SK-N-SH (cell line): ENCODE results near the gene SLC35G2. TPM values are rescaled to one million over a fixed set of nuclear protein-coding genes. Genes with fewer than 3 reads are reported as not detected.
A peak's percentile ranks its signal among the peaks of the same experiment; 100 is the strongest.

Experiments used
- CTCF ChIA-PET: fragments of 300-600, 350-600 bp; formaldehyde crosslinking; extraction: SDS; loops from one replicate; lab custom pipeline; 2021; lab: Yijun Ruan, JAX
- POLR2A ChIA-PET: fragments of 350-600 bp; sonication (Branson Sonifier 250); formaldehyde crosslinking; extraction: SDS; loops from one replicate; lab custom pipeline; 2020; ENCODE audit warnings: antibody characterized with exemption, inconsistent platforms; lab: Yijun Ruan, JAX
- DNase-seq: peaks from one replicate; pipeline ENCODE4 v3.0.0; 2012
- H2AFZ ChIP-seq: fragments of 200-600 bp; sonication (generic); 2 replicates; pipeline ENCODE4 v1.8.1; 2016; ENCODE audit warnings: antibody characterized with exemption, mild to moderate bottlenecking, low read depth
- H3F3A ChIP-seq: fragments of 200-600 bp; sonication (generic); replicated peaks from 2 replicates; pipeline ENCODE3; 2016; ENCODE audit warnings: antibody characterized with exemption, mild to moderate bottlenecking; ENCODE audit not compliant: insufficient read depth
- H3K27ac ChIP-seq, 2 experiments: fragments of 200-500 bp in 1 of 2; fragments of 200-600 bp in 1 of 2; sonication (Bioruptor generic) in 1 of 2; sonication (generic), shearing (Covaris generic) in 1 of 2; 2 replicates each; pipeline versions ENCODE4 v1.5.1 to v1.6.1; 2014 to 2016; ENCODE audit warnings: low read depth in 2 of 2, inconsistent platforms in 1 of 2, low read length in 1 of 2, mild to moderate bottlenecking in 1 of 2, mixed read lengths in 1 of 2
- H3K27me3 ChIP-seq: fragments of 200-600 bp; sonication (generic), shearing (Covaris generic); 2 replicates; pipeline ENCODE4 v1.6.1; 2016; ENCODE audit warnings: mixed run types; ENCODE audit not compliant: insufficient read depth
- H3K36me3 ChIP-seq, 2 experiments: fragments of 200-500 bp in 1 of 2; fragments of 200-600 bp in 1 of 2; sonication (Bioruptor generic) in 1 of 2; sonication (generic) in 1 of 2; replicated peaks in 1 of 2; 2 replicates each; pipeline versions ENCODE3 to v1.5.1; 2014 to 2016; ENCODE audit warnings: low read length in 1 of 2, mild to moderate bottlenecking in 1 of 2; ENCODE audit not compliant: insufficient read depth in 2 of 2, control insufficient read depth in 1 of 2
- H3K4me1 ChIP-seq, 2 experiments: fragments of 200-500 bp in 1 of 2; fragments of 200-600 bp in 1 of 2; sonication (Bioruptor generic) in 1 of 2; sonication (generic), shearing (Covaris generic) in 1 of 2; 2 replicates each; pipeline versions ENCODE4 v1.5.1 to v1.6.1; 2014 to 2016; ENCODE audit warnings: low read depth in 1 of 2, low read length in 1 of 2, mixed run types in 1 of 2; ENCODE audit not compliant: insufficient read depth in 2 of 2, control insufficient read depth in 1 of 2
- H3K4me2 ChIP-seq: fragments of 200-600 bp; sonication (generic), shearing (Covaris generic); 2 replicates; pipeline ENCODE4 v1.6.1; 2017; ENCODE audit warnings: mixed run types
- H3K4me3 ChIP-seq, 2 experiments: fragments of 200-500 bp in 1 of 2; fragments of 200-600 bp in 1 of 2; sonication (Bioruptor generic) in 1 of 2; sonication (generic), shearing (Covaris generic) in 1 of 2; 2 replicates each; pipeline versions ENCODE4 v1.5.1 to v1.8.1; 2014 to 2016; ENCODE audit warnings: low read depth in 2 of 2, inconsistent platforms in 1 of 2, low read length in 1 of 2, mild to moderate bottlenecking in 1 of 2, mixed read lengths in 1 of 2, moderate library complexity in 1 of 2
- H3K79me2 ChIP-seq: fragments of 200-600 bp; sonication (generic); 2 replicates; pipeline ENCODE4 v1.8.1; 2017; ENCODE audit warnings: mild to moderate bottlenecking; ENCODE audit not compliant: insufficient read depth
- H3K9ac ChIP-seq: fragments of 200-600 bp; sonication (generic); 2 replicates; pipeline ENCODE4 v1.6.1; 2017; ENCODE audit warnings: mixed run types
- H3K9me2 ChIP-seq: fragments of 200-600 bp; sonication (generic); 2 replicates; pipeline ENCODE4 v1.6.1; 2017; ENCODE audit warnings: mixed run types
- H3K9me3 ChIP-seq: fragments of 200-600 bp; sonication (generic); 2 replicates; pipeline ENCODE4 v1.6.1; 2017; ENCODE audit warnings: mixed run types, mild to moderate bottlenecking, moderate library complexity
- H4K20me1 ChIP-seq: fragments of 200-600 bp; sonication (generic); 2 replicates; pipeline ENCODE4 v1.6.1; 2017; ENCODE audit warnings: mild to moderate bottlenecking, mixed run types; ENCODE audit not compliant: insufficient read depth
- FOSL2 ChIP-seq: IDR thresholded peaks from 2 replicates; pipeline ENCODE4 v1.4.0; 2012; ENCODE audit warnings: low read depth, mild to moderate bottlenecking, moderate library complexity, borderline replicate concordance
- GABPA ChIP-seq: IDR thresholded peaks from 2 replicates; pipeline ENCODE4 v1.4.0; 2012; ENCODE audit warnings: low read depth, mild to moderate bottlenecking
- NFIC ChIP-seq: IDR thresholded peaks from 2 replicates; pipeline ENCODE4 v1.4.0; 2012; ENCODE audit warnings: borderline replicate concordance
- NRF1 ChIP-seq: IDR thresholded peaks from 2 replicates; pipeline ENCODE4 v1.6.1; 2012; ENCODE audit warnings: low read depth, mild to moderate bottlenecking, low read length
- PBX3 ChIP-seq: IDR thresholded peaks from 2 replicates; pipeline ENCODE4; 2012
- USF1 ChIP-seq: IDR thresholded peaks from 2 replicates; pipeline ENCODE4 v1.4.0; 2012; ENCODE audit warnings: low read depth, borderline replicate concordance
- YY1 ChIP-seq: IDR thresholded peaks from 2 replicates; pipeline ENCODE4 v1.4.0; 2012; ENCODE audit warnings: low read depth, mild to moderate bottlenecking
- polyA plus RNA-seq, 3 experiments: library from polyadenylated mRNA; depleted of rRNA; stranded (reverse); fragments of >200 nt; gene quantifications; 2 replicates each; pipeline ENCODE4 v1.2.3, GENCODE V29; 2012
- TF ChIP-seq, protein P1 (sequence below): IDR thresholded peaks from 2 replicates; pipeline ENCODE4 v1.6.1; 2012; ENCODE audit warnings: mild to moderate bottlenecking, low read depth, low read length, moderate library complexity
- TF ChIP-seq, protein P2 (sequence below): fragments of 150-350 bp; IDR thresholded peaks from 2 replicates; pipeline ENCODE4 v1.6.1; 2016; ENCODE audit warnings: mild to moderate bottlenecking, low read depth, low read length
- TF ChIP-seq, protein P3 (sequence below): fragments of 200-600 bp; sonication (generic); IDR thresholded peaks from 2 replicates; pipeline ENCODE4 v1.6.1; 2017; ENCODE audit warnings: antibody characterized with exemption, mild to moderate bottlenecking, moderate library complexity
- TF ChIP-seq, protein P4 (sequence below): IDR thresholded peaks from 2 replicates; pipeline ENCODE4 v1.4.0; 2012; ENCODE audit warnings: low read depth, borderline replicate concordance

The SLC35G2 gene
- polyA plus RNA-seq, 1 of the 3 experiments (the other 2 are of a cell fraction): 9.7 TPM

DNA sequence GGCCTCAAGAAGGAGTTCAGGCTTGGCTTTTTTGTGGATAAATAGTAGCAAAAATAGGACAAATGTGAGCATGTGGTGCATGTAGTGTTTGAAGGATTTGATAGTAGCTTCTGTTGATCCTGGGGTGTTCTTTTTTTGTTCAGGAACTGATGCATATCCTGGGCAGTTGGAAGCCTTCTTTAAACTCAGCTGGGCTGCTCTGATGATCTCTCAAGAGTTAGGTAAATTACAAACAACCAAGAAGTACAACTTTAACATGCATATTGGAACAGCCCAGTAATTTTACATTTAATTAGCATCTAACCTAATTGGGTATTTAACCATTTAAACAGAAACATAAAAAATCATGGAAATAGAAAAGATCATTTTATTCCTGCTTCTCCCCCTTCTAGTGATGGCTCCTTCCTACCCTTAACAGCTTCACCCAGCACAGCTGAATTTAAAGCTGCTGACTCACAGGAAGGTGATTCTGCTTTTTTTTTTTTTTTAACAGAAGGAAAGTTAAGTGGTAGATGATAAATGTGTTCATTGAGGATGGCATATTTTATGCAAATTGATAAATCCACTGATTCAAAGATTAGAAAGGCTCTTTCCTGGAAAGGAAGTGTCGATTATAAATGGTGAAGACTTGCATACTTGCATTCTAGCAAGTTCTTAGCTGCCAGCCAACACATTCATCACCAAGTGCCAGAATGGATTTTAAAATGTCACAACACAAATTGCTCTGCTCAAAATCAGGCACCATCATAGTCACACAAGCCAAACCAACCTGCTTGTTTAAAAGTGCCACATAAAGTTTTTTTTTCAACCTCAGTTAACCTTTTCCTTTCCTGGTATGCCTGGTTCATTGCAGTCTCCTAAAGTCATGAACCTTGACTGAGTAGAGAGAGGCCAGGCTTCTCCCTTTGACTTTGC lies 20.0 kb downstream of the SLC35G2 start (continued):
- TF ChIP-seq, protein P1, sequence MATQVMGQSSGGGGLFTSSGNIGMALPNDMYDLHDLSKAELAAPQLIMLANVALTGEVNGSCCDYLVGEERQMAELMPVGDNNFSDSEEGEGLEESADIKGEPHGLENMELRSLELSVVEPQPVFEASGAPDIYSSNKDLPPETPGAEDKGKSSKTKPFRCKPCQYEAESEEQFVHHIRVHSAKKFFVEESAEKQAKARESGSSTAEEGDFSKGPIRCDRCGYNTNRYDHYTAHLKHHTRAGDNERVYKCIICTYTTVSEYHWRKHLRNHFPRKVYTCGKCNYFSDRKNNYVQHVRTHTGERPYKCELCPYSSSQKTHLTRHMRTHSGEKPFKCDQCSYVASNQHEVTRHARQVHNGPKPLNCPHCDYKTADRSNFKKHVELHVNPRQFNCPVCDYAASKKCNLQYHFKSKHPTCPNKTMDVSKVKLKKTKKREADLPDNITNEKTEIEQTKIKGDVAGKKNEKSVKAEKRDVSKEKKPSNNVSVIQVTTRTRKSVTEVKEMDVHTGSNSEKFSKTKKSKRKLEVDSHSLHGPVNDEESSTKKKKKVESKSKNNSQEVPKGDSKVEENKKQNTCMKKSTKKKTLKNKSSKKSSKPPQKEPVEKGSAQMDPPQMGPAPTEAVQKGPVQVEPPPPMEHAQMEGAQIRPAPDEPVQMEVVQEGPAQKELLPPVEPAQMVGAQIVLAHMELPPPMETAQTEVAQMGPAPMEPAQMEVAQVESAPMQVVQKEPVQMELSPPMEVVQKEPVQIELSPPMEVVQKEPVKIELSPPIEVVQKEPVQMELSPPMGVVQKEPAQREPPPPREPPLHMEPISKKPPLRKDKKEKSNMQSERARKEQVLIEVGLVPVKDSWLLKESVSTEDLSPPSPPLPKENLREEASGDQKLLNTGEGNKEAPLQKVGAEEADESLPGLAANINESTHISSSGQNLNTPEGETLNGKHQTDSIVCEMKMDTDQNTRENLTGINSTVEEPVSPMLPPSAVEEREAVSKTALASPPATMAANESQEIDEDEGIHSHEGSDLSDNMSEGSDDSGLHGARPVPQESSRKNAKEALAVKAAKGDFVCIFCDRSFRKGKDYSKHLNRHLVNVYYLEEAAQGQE: no peak
- TF ChIP-seq GABPA (no peak), NRF1 (no peak), PBX3 (no peak; the same call in none of the 2 replicates), FOSL2 (peak; percentile 65)
- TF ChIP-seq, protein P2, sequence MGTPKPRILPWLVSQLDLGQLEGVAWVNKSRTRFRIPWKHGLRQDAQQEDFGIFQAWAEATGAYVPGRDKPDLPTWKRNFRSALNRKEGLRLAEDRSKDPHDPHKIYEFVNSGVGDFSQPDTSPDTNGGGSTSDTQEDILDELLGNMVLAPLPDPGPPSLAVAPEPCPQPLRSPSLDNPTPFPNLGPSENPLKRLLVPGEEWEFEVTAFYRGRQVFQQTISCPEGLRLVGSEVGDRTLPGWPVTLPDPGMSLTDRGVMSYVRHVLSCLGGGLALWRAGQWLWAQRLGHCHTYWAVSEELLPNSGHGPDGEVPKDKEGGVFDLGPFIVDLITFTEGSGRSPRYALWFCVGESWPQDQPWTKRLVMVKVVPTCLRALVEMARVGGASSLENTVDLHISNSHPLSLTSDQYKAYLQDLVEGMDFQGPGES: no peak
- TF ChIP-seq, all 33 proteins: peak for 7

DNA sequence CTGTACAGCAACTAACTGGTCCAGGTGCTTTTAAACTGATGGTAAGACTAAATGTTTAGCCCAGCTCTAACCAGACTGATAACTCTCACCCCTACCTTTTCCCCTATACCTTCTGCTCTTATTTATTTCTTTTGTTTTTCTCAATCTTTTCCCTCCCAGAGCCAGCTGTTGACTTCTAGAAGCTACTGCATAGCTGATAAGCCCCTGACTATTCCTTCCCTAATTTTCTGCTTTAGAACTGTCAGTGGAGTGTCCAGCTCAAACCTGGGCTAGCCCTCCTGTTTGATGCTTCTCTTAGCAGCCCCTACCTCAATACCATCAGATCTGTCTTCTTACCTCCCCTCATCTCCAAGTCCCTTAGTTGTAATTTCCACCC lies 20.6 kb downstream of the SLC35G2 start:
- Histone ChIP-seq H3K9me2 (no peaks in the 10 kb centered on the region), H3K36me3 (peaks cover 5 to 8% of the 10 kb centered on the region in 2 experiments), H3K9me3 (no peaks in the 10 kb centered on the region), H3K27ac (peak overlapping the region; percentile 36 to 63; a peak in 3 of 4 replicates), H3K9ac (peak overlapping the region; percentile 11; the same call in 1 of the 2 replicates), H3K79me2 (peaks cover 61% of the 10 kb centered on the region)
- TF ChIP-seq PBX3 (no peak), USF1 (no peak), NFIC (no peak), YY1 (no peak)
- TF ChIP-seq, protein P3, sequence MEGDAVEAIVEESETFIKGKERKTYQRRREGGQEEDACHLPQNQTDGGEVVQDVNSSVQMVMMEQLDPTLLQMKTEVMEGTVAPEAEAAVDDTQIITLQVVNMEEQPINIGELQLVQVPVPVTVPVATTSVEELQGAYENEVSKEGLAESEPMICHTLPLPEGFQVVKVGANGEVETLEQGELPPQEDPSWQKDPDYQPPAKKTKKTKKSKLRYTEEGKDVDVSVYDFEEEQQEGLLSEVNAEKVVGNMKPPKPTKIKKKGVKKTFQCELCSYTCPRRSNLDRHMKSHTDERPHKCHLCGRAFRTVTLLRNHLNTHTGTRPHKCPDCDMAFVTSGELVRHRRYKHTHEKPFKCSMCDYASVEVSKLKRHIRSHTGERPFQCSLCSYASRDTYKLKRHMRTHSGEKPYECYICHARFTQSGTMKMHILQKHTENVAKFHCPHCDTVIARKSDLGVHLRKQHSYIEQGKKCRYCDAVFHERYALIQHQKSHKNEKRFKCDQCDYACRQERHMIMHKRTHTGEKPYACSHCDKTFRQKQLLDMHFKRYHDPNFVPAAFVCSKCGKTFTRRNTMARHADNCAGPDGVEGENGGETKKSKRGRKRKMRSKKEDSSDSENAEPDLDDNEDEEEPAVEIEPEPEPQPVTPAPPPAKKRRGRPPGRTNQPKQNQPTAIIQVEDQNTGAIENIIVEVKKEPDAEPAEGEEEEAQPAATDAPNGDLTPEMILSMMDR: no peak
- TF ChIP-seq, protein P4, sequence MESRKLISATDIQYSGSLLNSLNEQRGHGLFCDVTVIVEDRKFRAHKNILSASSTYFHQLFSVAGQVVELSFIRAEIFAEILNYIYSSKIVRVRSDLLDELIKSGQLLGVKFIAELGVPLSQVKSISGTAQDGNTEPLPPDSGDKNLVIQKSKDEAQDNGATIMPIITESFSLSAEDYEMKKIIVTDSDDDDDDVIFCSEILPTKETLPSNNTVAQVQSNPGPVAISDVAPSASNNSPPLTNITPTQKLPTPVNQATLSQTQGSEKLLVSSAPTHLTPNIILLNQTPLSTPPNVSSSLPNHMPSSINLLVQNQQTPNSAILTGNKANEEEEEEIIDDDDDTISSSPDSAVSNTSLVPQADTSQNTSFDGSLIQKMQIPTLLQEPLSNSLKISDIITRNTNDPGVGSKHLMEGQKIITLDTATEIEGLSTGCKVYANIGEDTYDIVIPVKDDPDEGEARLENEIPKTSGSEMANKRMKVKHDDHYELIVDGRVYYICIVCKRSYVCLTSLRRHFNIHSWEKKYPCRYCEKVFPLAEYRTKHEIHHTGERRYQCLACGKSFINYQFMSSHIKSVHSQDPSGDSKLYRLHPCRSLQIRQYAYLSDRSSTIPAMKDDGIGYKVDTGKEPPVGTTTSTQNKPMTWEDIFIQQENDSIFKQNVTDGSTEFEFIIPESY: no peak
- TF ChIP-seq, protein P2: no peak
- TF ChIP-seq, all 33 proteins: peak for 0
- no peak overlapping the region for H3K4me3 ChIP-seq
- CTCF ChIA-PET: interaction anchor here (0.7 to 1.4 kb wide), 3 partner anchors 23 to 193 kb away, joined by 3 to 4 read pairs (median 3); no protein-coding TSS in a partner anchor
- H4K20me1 ChIP-seq: no peaks in the 10 kb centered on the region; the same call in 1 of the 2 replicates
- peak overlapping the region; percentile 39 for H3K4me2 ChIP-seq
- peaks cover 19% of the 10 kb centered on the region for H3F3A ChIP-seq
- POLR2A ChIA-PET: no interaction called here
- peaks cover 10 to 67% of the 10 kb centered on the region in 2 experiments; a peak in 3 of 4 replicates for H3K4me1 ChIP-seq
- no peak for DNase-seq
- H2AFZ ChIP-seq: no peak overlapping the region
- H3K27me3 ChIP-seq: no peaks in the 10 kb centered on the region
